GM19193 (cell line): ENCODE results near the gene HDAC4.

ENCODE experiments used
- POLR2A ChIP-seq: IDR thresholded peaks from 4 replicates; pipeline ENCODE4 v1.6.1; 2011; ENCODE audit not compliant: insufficient read depth, insufficient read length; ENCODE audit errors: extremely low read depth

The HDAC4 gene

DNA sequence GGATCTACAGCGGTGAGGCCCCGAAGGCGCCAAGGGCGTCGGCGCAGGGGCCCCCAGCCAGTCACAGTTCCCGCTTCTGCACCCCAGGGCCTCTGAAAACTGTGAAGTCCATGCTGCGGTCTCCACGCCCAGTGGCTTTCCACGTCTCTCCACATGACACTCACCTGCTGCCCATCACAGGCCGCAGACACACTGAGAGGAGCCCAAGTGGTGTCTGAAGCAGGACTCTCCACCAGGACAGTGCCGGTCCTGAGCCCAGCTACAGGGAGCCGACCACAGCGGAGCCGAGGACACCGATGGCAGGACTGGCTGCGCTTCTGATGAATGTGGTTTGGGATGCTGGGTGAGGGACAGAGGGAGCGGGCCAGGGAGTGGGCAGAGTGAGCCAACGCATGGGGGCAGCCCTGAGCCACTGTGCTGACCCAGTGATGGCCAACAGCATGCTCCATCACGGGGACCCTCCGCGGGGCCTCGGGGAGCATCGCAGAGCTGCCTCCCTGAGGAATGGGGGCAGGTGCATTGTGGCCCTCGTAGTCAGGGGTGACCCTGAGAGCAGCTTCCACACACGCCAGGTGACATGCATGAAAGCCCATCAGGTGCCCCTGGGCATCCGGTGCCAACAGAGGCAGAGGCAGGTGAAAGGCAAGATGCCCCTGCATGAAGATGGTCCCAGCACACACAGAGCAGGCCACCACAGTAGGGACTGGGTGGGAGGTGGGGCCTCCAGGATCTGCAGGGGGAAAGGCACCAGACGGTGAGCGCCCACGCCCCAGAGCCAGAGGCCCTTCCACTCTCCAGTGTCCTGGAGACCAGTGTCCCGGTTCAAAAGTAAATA lies 116.6 kb downstream of the HDAC4 start:
- no peak for TF ChIP-seq POLR2A

DNA sequence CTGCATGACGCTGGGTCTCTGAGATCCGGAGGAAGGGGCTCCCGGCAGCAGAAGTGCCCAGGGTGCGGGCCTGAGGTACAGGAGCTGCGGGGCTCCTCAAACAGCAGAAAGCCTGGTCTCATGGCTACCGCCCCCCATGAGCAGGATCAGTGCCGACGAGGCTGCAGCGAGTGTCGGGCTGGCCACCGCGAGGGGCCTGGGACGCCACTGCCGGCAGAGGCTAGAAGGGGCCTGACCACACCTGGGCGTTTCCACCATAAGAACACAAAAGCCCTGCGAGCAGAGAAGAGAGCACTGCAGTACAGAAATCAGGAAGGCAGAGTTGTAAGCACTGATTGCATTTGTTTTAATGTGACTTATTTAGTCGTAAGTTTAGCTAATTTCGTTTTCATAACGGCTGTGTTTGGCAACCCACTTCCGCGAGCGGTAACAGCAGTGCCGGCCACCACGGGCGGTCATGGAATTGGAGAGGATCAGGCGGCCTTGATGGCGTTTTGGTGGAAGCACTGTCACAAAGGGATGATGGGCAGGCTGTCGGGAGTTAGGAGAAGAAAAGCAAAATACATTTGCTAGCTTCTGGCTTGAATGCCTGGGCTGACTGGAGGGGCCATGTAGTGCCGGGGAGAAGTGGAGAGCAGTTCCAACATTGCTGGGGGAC lies 117.4 kb downstream of the HDAC4 start:
- no peak for TF ChIP-seq POLR2A

DNA sequence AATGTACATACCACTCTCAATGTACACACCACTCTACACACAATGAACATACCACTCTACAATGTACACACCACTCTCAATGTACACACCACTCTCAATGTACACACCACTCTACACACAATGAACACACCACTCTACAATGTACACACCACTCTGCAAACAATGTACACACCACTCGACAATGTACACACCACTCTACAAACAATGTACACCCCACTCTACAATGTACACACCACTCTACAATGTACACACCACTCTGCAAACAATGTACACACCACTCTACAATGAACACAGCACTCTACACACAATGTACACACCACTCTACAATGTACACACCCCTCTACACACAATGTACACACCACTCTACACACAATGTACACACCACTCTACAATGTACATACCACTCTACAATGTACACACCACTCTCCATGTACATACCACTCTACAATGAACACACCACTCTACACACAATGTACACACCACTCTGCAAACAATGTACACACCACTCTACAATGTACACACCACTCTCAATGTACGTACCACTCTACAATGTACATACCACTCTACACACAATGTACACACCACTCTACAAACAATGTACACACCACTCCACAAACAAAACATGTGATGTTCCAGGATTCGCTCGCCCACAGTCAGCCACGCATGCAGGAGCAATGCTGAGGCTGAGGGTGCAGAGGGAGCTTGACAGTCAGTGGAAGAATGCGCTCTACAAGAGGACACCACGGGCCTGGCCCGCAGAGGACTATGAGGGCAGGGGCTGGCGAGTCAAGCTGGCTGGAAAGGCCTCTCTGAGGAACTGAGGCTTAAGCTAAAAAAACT lies 118.2 kb downstream of the HDAC4 start:
- TF ChIP-seq POLR2A, result no peak

DNA sequence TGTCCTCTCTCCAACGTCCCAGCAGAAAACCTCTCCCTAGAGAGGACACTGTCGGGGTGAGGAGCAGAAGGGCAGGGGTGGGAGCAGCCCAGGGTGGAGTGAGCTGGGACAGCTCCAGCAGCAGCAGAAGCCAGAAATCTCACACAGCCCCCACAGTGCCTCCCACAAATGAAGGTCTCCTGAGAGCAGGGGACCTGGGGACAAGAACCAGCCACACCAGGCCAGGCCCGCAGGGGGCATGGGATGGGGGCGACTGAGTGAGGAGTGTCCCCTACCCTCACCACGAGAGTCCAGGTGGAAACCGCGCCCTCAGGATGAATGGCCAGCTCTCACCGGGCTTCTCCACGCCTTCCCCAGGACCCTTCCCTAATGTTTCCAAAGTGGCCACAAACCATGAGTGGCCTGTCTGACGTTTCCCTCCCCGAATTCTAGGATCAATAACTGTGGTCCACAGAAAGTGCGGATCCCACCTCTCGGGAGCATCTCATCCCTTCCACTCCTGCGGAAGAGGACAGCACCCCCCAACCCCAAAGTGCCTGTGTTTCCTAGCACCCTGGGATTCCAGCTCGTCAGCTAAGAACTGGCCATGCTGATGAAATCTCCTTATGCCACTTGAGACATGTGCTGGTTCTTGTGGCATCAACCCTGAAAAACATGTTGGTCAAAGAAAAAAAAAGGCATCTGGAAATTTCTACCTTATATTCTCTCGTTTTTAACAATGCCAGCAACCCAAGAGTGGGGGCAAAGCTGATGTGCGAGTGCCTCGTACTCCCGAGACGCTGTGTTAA lies 121.1 kb downstream of the HDAC4 start:
- no peak for TF ChIP-seq POLR2A

DNA sequence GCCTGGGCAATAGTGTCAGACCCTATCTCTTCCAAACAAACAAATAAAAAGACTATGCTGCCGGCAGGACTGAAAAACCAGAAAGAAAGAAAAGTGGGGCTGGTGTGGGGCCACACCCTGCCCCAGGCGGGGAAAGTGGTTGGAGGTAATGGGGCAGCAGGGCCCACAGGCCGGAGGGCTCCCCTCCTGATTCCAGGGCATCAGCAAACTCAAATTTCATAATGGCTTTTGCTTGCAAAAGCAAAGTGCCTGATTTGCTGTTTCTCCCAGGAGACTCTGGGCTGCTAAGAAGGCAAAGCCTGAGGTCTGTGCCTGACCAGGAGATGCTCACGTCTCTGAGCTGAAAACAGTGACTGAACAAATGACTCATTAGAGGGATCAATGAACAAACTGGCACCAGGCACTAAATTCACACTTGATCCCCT lies 121.9 kb downstream of the HDAC4 start:
- TF ChIP-seq POLR2A, result no peak

DNA sequence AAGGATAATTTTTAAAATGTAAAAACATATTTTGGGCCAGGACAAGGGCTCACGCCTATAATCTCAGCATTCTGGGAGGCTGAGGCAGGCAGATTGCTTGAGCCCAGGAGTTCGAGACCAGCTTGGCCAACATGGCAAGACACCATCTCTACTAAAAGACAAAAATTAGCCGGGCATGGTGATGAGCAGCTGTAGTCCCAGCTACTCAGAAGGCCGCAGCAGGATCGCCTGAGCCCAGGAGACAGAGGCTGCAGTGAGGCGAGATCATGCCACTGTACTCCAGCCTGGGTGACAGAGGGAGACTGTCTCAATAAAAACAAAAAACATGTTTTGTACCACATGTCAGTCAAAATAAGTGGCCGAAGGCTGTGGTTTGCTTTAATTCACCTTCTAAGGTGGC lies 122.5 kb downstream of the HDAC4 start:
- no peak for TF ChIP-seq POLR2A

DNA sequence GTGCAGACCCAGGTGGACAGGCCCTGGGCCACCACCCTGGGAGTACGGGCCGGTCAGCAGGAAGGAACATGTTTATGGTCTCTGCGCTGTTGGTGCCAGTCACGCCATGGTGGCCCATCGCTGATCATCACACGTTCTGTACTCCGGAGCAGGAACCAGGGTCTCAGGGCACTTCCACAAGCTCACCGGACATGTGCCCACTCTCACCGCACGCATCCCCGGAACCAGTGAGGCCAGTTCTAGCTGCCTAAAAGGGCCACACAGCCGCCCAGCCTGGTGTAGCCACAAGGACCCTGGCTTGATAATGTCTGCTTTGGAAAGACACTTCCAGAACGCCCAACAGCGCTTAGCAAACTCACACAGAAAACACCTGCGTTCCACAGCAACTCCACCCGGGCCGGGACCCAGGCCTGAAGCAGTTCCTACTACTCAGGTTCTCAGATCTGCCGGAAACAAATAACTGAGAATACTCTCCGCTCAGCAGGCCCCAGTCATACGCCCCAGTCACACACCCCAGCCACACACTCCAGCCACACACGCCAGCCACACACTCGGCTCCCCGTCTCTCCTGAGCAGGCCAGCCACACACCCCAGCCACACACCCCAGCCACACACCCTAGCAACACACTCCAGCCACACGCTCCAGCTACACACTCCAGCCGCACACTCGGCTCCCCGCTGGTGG lies 123.3 kb downstream of the HDAC4 start:
- no peak for TF ChIP-seq POLR2A

DNA sequence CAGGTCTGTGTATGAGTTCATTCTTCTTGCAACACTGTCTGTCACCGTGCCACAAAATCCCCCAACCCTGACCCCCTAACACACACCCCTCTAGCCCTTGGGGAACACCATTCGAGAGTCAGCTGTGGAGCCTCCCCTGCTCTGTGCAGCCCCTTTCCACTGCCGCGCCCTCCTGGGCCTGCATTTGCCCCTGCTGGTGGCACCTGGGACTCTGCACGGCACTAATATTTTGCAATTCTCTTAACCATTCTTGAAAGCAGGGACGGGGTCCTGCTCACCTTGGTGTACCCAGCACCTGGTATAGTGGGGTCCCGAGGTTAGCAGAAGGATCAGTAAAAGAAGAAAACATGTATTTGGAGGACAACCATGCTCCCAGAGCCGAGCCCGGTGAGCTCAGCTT lies 124.0 kb downstream of the HDAC4 start:
- no peak for TF ChIP-seq POLR2A

DNA sequence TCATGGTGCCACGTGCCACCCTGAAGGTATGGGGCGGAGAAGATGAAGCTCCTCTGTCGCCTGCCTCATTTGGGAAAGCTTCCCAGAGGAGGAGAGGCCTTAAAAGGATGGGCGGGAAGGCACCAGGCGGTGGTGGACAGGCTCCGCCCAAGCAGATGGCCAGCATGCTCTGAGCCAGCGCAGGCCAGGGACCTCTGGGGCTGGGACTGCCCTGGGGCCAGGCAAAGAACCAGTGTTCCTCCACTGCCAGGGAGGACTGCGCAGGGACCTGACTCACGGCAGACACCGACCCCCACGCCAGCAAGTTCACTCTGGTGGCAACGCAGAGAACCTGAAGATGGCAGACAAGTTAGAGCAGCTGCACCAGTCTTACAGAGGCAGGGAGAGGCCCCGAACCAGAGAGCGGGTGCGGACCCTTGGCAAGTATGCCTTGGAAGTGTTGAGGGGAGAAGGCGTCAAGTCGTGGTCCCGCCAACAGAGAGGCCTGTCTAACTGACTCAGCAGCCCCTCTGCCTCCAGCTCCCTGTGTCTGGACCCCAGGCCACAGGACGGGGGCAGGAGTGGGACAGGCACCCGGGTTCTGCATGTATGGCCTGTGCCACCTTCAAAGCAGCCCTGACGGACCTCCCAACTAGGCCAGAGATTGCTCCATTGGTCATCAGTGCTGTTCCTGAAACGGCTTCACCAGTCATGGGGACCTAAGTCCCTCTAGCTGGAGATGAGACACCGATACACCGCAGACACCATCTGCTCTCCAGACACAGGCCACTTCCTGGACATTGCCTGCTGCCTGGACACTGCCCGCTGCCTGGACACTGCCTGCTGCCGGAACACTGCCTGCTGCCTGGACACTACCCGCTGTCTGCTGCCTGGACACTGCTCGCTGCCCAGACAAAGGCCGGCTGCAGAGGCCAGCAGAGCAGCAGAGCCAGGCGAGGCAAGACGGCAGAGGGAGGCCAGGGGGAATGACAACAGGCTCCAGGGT lies 124.7 kb downstream of the HDAC4 start:
- no peak for TF ChIP-seq POLR2A

DNA sequence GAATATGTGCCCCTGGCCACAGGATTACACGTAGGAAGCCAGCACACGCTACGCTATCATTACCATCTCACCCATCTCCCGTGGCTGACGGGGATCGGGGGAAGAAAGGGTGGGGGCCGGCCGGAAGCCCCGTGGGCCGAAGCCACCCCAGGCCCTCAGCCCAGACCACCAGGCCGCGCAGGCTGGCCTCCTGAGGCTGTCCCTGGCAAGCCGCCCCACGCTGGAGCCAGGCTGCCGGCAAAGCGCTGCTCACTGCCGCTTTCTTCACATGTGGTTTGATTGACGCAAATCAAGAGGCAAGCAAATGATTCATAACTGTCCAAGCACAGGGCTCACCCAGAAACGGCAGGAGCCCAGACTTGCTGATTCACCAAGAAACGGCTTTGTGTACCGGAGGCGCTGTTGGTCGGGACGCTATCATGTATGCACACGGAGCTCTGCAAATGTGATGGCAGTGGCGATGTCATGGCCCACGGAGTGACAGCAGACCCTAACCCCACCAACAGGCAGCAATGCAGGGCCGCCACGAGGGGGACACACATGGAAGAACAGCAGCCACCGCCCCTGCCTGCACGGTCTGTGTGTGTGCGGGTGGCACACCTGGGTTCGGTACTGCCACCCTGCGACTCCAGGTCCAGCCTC lies 125.7 kb downstream of the HDAC4 start:
- no peak for TF ChIP-seq POLR2A

DNA sequence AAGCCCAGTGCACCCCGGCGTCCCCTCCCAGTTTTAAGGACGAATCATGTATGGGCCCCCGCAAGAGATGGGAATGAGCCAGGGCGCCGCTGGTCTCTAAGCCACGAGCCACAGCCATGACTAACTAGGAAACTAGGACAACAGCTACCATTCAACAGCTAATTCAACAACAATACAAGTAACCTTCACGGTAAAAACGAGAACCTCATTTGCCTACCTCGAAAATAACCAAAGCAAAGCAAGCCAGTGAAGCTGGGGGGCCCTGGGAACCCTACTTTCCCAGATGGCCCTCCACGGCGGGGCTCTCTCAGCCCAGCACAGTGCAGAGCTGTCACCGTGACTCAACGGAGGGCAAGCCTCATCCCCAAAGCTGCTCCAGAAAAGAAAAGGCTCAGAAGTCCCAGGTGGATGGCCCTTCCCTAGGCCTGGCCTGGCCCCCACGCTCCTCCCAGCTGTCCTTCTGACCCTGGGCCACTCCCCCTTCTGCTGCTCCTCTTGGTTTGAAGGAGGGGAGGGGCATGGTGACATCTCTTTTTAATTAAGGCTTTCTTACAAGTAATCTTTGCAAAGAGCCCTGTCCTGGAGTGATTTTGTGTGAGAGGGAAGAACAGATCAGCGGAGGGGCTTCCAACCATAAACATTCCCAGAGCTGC lies 126.3 kb downstream of the HDAC4 start:
- TF ChIP-seq POLR2A, result no peak
